Measurements from ENCODE around the gene MEGF11.

DNA sequence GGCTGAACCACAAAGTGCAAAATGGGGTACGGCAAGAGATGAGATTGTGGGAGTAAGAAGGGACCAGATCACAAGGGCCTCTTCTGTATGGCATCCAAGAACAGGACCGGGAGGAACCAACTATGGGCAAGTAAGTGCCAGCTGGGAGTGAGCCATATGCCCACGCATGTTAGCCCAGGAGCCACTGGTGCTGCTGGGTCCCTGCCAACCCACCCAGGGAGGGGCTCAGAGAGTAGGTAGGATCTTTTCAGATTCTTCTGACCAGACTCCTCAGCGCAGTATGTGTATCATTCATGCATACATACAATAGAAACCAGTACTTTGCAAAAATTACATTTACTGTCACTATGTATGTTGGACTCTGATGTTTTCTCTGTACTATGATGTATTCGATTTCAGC, 330.3 kb downstream of the MEGF11 start:
- no peak for TF ChIP-seq POLR2AphosphoS5 (IDR thresholded peaks at IDR 0.05; ENCODE audit: low read depth)
- TF ChIP-seq, protein P1, sequence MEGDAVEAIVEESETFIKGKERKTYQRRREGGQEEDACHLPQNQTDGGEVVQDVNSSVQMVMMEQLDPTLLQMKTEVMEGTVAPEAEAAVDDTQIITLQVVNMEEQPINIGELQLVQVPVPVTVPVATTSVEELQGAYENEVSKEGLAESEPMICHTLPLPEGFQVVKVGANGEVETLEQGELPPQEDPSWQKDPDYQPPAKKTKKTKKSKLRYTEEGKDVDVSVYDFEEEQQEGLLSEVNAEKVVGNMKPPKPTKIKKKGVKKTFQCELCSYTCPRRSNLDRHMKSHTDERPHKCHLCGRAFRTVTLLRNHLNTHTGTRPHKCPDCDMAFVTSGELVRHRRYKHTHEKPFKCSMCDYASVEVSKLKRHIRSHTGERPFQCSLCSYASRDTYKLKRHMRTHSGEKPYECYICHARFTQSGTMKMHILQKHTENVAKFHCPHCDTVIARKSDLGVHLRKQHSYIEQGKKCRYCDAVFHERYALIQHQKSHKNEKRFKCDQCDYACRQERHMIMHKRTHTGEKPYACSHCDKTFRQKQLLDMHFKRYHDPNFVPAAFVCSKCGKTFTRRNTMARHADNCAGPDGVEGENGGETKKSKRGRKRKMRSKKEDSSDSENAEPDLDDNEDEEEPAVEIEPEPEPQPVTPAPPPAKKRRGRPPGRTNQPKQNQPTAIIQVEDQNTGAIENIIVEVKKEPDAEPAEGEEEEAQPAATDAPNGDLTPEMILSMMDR (IDR thresholded peaks at IDR 0.05; ENCODE audit: insufficient read depth, low read length), result no peak
- TF ChIP-seq, protein P2, sequence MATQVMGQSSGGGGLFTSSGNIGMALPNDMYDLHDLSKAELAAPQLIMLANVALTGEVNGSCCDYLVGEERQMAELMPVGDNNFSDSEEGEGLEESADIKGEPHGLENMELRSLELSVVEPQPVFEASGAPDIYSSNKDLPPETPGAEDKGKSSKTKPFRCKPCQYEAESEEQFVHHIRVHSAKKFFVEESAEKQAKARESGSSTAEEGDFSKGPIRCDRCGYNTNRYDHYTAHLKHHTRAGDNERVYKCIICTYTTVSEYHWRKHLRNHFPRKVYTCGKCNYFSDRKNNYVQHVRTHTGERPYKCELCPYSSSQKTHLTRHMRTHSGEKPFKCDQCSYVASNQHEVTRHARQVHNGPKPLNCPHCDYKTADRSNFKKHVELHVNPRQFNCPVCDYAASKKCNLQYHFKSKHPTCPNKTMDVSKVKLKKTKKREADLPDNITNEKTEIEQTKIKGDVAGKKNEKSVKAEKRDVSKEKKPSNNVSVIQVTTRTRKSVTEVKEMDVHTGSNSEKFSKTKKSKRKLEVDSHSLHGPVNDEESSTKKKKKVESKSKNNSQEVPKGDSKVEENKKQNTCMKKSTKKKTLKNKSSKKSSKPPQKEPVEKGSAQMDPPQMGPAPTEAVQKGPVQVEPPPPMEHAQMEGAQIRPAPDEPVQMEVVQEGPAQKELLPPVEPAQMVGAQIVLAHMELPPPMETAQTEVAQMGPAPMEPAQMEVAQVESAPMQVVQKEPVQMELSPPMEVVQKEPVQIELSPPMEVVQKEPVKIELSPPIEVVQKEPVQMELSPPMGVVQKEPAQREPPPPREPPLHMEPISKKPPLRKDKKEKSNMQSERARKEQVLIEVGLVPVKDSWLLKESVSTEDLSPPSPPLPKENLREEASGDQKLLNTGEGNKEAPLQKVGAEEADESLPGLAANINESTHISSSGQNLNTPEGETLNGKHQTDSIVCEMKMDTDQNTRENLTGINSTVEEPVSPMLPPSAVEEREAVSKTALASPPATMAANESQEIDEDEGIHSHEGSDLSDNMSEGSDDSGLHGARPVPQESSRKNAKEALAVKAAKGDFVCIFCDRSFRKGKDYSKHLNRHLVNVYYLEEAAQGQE (IDR thresholded peaks at IDR 0.05; ENCODE audit: insufficient replicate concordance, low read depth), result no peak
- no peak for TF ChIP-seq SPI1 (IDR thresholded peaks at IDR 0.05; ENCODE audit: borderline replicate concordance, low read depth)
- TF ChIP-seq GABPA (IDR thresholded peaks at IDR 0.05; ENCODE audit: low read depth), result no peak
